ENCODE results near the gene CNTNAP4. TPM values are rescaled to one million over a fixed set of nuclear protein-coding genes. Genes with fewer than 3 reads are reported as not detected.

The CNTNAP4 gene
- total RNA-seq, 1 experiment from 2014 or later: not detected

DNA sequence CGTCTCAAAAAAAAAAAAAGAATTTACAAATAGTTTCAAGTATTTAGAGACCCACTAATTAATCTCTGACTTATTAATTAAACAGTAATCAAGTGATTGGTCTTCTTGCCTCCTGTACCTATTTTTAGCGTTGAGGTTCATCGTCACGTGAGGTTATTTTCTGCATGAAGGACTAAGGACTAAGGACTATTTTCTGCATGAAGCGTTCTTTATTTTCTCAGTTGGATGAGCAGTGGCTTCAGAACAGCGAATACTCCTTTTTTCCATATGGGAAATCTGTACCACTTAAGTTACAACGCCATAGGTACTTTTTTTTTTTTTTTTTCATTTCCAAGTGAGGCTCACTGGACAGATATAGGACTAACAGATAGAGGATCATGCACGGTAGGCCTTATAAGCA lies 224.9 kb downstream of the CNTNAP4 start:
- WGBS (ENCODE audit: extremely low coverage, insufficient read length, low lambda C conversion rate): no CpG with 5 or more reads among the region's 8 CpGs
- H3K9ac ChIP-seq (ENCODE audit: extremely low read depth, insufficient read length, low read length): no peak overlapping the region
- H4K5ac ChIP-seq (ENCODE audit: insufficient read length, low read depth, low read length): no peak overlapping the region
- H4K8ac ChIP-seq (replicated peaks; ENCODE audit: insufficient read length, low read depth, low read length): no peak overlapping the region
- no peak overlapping the region for H2BK15ac ChIP-seq (ENCODE audit: low read depth, low read length)
- H3K23me2 ChIP-seq (ENCODE audit: insufficient read length, low read depth, low read length, poor library complexity, severe bottlenecking): no peaks in the 10 kb centered on the region
- no peaks in the 10 kb centered on the region for H3K9me3 ChIP-seq (ENCODE audit: control insufficient read depth, low read depth, low read length)
- Mint-ChIP-seq H3K27ac (no peak overlapping the region), H3K9me3 (no peaks in the 10 kb centered on the region), H3K36me3 (ENCODE audit: insufficient read depth in 1 of 3, low read depth in 3 of 3) (no peaks in the 10 kb centered on the region), H3K27me3 (ENCODE audit: low read depth) (no peaks in the 10 kb centered on the region; the same call in 1 of the 2 replicates), H3K4me1 (peaks cover 2% of the 10 kb centered on the region in 2 experiments; a peak in 2 of 4 replicates), H3K4me3 (no peak overlapping the region)
- no peak overlapping the region for H2BK5ac ChIP-seq (ENCODE audit: insufficient read length, low read length)
- H4K20me1 ChIP-seq (ENCODE audit: control insufficient read depth, insufficient read depth, insufficient read length): no peaks in the 10 kb centered on the region
- no peak overlapping the region for H2AK5ac ChIP-seq (ENCODE audit: insufficient read length, low read length)
- H2BK12ac ChIP-seq (ENCODE audit: insufficient read length, low read depth, low read length): no peak overlapping the region
- H3K4me1 ChIP-seq (ENCODE audit: insufficient read depth, low read length): no peaks in the 10 kb centered on the region
- H3K79me2 ChIP-seq (ENCODE audit: insufficient read depth, low read length): no peaks in the 10 kb centered on the region
- H3K18ac ChIP-seq (ENCODE audit: insufficient read length, low read depth, low read length): no peak overlapping the region
- H2BK20ac ChIP-seq (ENCODE audit: low read depth, low read length, poor library complexity, severe bottlenecking): no peak overlapping the region
- H3K56ac ChIP-seq (ENCODE audit: insufficient read length, low read depth, low read length): no peak overlapping the region
- TF ChIP-seq, protein P1, sequence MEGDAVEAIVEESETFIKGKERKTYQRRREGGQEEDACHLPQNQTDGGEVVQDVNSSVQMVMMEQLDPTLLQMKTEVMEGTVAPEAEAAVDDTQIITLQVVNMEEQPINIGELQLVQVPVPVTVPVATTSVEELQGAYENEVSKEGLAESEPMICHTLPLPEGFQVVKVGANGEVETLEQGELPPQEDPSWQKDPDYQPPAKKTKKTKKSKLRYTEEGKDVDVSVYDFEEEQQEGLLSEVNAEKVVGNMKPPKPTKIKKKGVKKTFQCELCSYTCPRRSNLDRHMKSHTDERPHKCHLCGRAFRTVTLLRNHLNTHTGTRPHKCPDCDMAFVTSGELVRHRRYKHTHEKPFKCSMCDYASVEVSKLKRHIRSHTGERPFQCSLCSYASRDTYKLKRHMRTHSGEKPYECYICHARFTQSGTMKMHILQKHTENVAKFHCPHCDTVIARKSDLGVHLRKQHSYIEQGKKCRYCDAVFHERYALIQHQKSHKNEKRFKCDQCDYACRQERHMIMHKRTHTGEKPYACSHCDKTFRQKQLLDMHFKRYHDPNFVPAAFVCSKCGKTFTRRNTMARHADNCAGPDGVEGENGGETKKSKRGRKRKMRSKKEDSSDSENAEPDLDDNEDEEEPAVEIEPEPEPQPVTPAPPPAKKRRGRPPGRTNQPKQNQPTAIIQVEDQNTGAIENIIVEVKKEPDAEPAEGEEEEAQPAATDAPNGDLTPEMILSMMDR (conservative IDR thresholded peaks at IDR 0.05): no peak
- no peak overlapping the region for H2AFZ ChIP-seq (ENCODE audit: low read length)
- H3K23ac ChIP-seq (ENCODE audit: insufficient read length, low read depth, low read length): no peak overlapping the region
- H2BK120ac ChIP-seq (ENCODE audit: low read depth, low read length, poor library complexity, severe bottlenecking): no peak overlapping the region
- H4K91ac ChIP-seq (ENCODE audit: insufficient read length, low read depth, low read length): no peak overlapping the region
- no peak overlapping the region for H3K27ac ChIP-seq (ENCODE audit: insufficient read length, low read depth, low read length)
- no peak overlapping the region for H3K4ac ChIP-seq (ENCODE audit: low read depth, low read length)
- no peak for DNase-seq
- no peaks in the 10 kb centered on the region for H3K79me1 ChIP-seq (ENCODE audit: insufficient read depth, low read depth, low read length, poor library complexity, severe bottlenecking)
- H3K14ac ChIP-seq (ENCODE audit: insufficient read depth, low read length): no peak overlapping the region
- H3T11ph ChIP-seq (ENCODE audit: low read length): no peak overlapping the region
- H3K4me2 ChIP-seq (ENCODE audit: insufficient read depth, insufficient read length, low read length): no peak overlapping the region
- H3K27me3 ChIP-seq (ENCODE audit: insufficient read depth, low read length): no peaks in the 10 kb centered on the region

Data from H9 (cell line).